GM04503 (cell line): ENCODE results near the gene FAM234B.
A peak's percentile ranks its signal among the peaks of the same experiment; 100 is the strongest.

Source experiments
- DNase-seq: peaks from one replicate; pipeline ENCODE4 v3.0.0-alpha.2; 2012; ENCODE audit warnings: low read depth

The FAM234B gene

DNA sequence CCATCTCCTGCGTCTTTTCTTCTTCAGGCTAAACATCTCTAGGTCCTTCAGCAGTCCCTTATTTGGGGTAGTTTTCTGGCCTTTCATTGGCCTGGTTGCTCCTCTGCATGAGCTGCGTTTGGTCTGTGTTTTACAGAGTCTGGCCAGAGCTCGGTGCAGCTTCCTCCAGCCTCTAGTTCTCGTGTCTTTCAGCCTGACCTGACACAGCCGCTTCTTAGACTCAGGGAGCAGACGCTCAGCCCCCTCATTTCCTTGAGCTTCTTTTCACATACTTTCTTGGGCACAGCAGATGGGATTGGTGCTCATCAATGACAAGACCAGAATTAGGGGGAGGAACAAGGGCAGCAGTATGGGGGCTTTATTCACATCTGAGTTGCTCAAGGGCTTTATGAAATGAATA, 72.8 kb downstream of the FAM234B start:
- DNase-seq, result no peak

- DNase-seq, result no peak
Measured at GRCh38 chr12:13119826-13120225, 75.6 kb downstream of the FAM234B start.

GRCh38 chr12:13120413-13120812, 76.2 kb downstream of the FAM234B start:
- no peak for DNase-seq

- no peak for DNase-seq
Measured at GRCh38 chr12:13121568-13121967, 77.4 kb downstream of the FAM234B start.

DNA sequence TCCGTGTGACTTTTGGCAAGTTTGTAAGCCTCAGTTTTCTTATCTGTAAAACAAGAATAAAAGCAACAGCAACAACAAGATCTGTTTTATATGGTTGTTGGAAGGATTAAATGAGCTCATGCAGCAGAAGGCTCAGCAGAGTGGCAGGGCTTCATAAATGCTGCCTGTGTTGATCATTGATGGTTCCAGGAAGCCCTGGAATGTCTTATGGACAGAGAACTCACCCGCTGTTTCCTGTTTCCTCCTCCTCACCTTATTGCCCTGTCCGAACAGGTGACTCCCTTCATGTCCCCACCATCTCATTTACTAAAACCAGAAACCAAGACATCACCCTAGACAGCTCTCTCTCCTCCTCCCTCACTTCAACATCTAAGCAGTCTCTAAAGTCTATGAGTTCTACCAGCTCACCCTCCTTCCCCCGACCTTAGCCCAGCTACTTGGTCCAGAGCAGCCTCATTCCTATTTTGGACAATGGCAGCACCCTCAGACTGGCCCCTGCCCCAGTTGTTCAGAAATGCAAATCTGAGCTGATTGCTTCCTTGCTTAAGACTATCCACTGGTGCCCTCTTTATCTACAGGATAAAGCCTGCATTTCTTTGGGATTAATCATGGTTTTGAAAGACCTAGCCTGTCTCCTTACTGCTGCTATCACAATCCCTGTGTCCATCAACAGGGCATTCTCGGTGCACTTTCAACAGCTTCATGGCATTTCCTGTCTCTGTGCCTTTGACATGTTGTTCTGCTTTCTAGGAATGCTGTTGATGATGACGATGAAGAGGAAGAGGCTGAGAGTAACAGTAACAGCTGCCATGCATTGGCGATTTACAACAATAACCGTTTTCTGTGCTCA, 80.7 kb downstream of the FAM234B start:
- peak; percentile 39 for DNase-seq

- DNase-seq, result no peak
Measured at GRCh38 chr12:13125996-13126395, 81.8 kb downstream of the FAM234B start.

DNA sequence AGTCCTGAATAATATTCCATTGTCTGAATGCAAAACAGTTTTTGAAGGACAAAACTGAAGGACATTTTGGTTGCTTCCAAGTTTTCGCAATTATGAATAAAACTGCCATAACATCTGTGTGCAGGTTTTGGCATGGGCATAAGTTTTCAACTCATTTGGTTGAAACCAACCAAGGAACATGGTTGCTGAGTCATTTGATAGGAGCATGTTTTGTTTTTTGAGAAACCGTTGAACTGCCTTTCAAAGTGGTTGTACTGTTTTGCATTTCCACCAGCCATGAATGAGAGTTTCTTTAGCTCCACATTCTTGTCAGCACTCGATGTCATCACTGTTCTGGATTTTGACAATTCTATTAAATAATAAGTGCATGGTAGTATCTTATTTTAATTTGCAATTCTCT, 82.3 kb downstream of the FAM234B start:
- DNase-seq, result no peak

- no peak for DNase-seq
Measured at GRCh38 chr12:13127444-13127843, 83.3 kb downstream of the FAM234B start.

GRCh38 chr12:13128291-13128965, 84.2 kb downstream of the FAM234B start:
- no peak for DNase-seq

DNA sequence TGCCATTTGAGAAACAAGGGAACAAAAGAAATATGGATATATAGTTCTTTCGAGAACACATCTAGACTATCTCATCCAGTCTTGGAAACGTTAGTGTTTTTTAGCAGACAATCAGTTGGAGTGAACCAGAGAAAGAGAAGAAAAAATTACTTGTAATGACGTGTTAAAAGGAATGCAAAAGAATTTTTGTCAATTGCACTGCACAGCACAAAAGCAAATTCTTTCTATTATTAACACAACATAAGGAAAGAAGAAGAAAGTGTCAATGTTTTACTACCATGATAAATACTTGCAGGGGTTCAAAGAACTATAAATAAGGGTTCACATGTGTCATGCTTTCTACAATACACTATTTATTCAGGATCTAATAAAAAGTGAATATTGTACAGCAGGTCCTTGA, 86.8 kb downstream of the FAM234B start:
- no peak for DNase-seq
